HepG2 (cell line): ENCODE results near the gene CYP2A13. TPM values are rescaled to one million over a fixed set of nuclear protein-coding genes. Genes with fewer than 3 reads are reported as not detected.
"Not testable (repeated sequence)": the region's sequence is repeated elsewhere in the genome, so short reads cannot be mapped to it uniquely, and the experiment has no call there.

Experiments used
- ATAC-seq: fragments of 200-7000 bp; cut with Tn5 transposase; 3 replicates; pipeline ENCODE4 v1.9.1; 2020; ENCODE audit warnings: mild to moderate bottlenecking, moderate library complexity
- BruUV-seq: library from RNA; stranded (reverse); fragments of 400-500 nt; replicated peaks from 2 replicates; lab custom pipeline; 2021; lab: Mats Ljungman, UMichigan
- CTCF ChIA-PET: fragments of 300-600 bp; formaldehyde crosslinking; extraction: SDS; loops from one replicate; lab custom pipeline; 2021; ENCODE audit warnings: low total read pairs, inconsistent platforms, low intra/inter-chr PET ratio; lab: Yijun Ruan, JAX
- POLR2A ChIA-PET: fragments of 350-600 bp; sonication (Branson Sonifier 250); formaldehyde crosslinking; loops from one replicate; lab custom pipeline; 2020; ENCODE audit warnings: antibody characterized with exemption, inconsistent platforms; lab: Yijun Ruan, JAX
- DNase-seq: peaks from one replicate; pipeline ENCODE4 v3.0.0-alpha.2; 2015; ENCODE audit warnings: low spot score
- FAIRE-seq: peaks from 3 replicates; lab custom pipeline; 2011; peaks lifted over from hg19 to GRCh38; lab: Jason Lieb, UNC
- H2AFZ ChIP-seq: one replicate; pipeline ENCODE4 v1.6.1; 2011; ENCODE audit warnings: low read length, inconsistent platforms
- H3K27ac ChIP-seq: fragments of 300-600 bp; 3 replicates; pipeline ENCODE4 v1.8.0; 2011; ENCODE audit warnings: mixed run types, mild to moderate bottlenecking, mixed read lengths, low read length, inconsistent platforms; ENCODE audit not compliant: insufficient read depth; ENCODE audit errors: extremely low read length
- H3K27me3 ChIP-seq, 2 experiments: fragments of 200-600 bp in 1 of 2; 2 replicates in 1 of 2; 3 replicates in 1 of 2; pipeline versions ENCODE4 v1.6.0 to v1.8.0; 2011; ENCODE audit warnings: low read length in 2 of 2, mild to moderate bottlenecking in 2 of 2, moderate library complexity in 2 of 2, inconsistent platforms in 1 of 2; ENCODE audit not compliant: insufficient read depth in 2 of 2, control insufficient read depth in 1 of 2
- H3K36me3 ChIP-seq, 2 experiments: fragments of 200-600 bp in 1 of 2; replicated peaks in 1 of 2; 2 replicates in 1 of 2; 3 replicates in 1 of 2; pipeline versions ENCODE4 v1.5.1 to v1.8.0; 2011; ENCODE audit warnings: low read length in 2 of 2, inconsistent platforms in 1 of 2; ENCODE audit not compliant: insufficient read depth in 2 of 2, control insufficient read depth in 1 of 2
- H3K4me1 ChIP-seq: 2 replicates; pipeline ENCODE4 v1.5.1; 2012; ENCODE audit warnings: low read length, inconsistent platforms; ENCODE audit not compliant: insufficient read depth
- H3K4me2 ChIP-seq: 2 replicates; pipeline ENCODE4 v1.6.0; 2011; ENCODE audit warnings: low read depth, low read length, inconsistent platforms
- H3K4me3 ChIP-seq, 3 experiments: fragments of 200-600 bp in 1 of 3; sonication (generic), shearing (Covaris generic) in 1 of 3; replicated peaks in 1 of 3; 2 replicates each; pipeline ENCODE4 v1.5.1; 2011 to 2016; ENCODE audit warnings: low read length in 3 of 3, inconsistent platforms in 2 of 3, low read depth in 2 of 3, mild to moderate bottlenecking in 2 of 3, control low read depth in 1 of 3, mixed read lengths in 1 of 3; ENCODE audit not compliant: insufficient read depth in 1 of 3
- H3K79me2 ChIP-seq: one replicate; pipeline ENCODE4 v1.6.1; 2011; ENCODE audit warnings: low read length, inconsistent platforms; ENCODE audit not compliant: insufficient read depth
- H3K9ac ChIP-seq: 2 replicates; pipeline ENCODE4 v1.6.0; 2011; ENCODE audit warnings: mild to moderate bottlenecking, low read depth, low read length, inconsistent platforms; ENCODE audit not compliant: insufficient read depth
- H3K9me3 ChIP-seq: 2 replicates; pipeline ENCODE4 v1.5.1; 2012; ENCODE audit warnings: mild to moderate bottlenecking, low read length
- H4K20me1 ChIP-seq: 2 replicates; pipeline ENCODE4 v1.6.0; 2011; ENCODE audit warnings: inconsistent platforms, mild to moderate bottlenecking, low read length, moderate library complexity; ENCODE audit not compliant: insufficient read depth
- ESRRA ChIP-seq: sonication (generic); formaldehyde crosslinking; IDR thresholded peaks from 2 replicates; pipeline ENCODE4 v1.5.1; 2020; ENCODE audit warnings: mild to moderate bottlenecking, low read depth, missing genetic modification reagents
- MTF1 ChIP-seq: sonication (generic); formaldehyde crosslinking; IDR thresholded peaks from 2 replicates; pipeline ENCODE4 v1.5.0; 2020; ENCODE audit warnings: missing genetic modification reagents
- NR2F6 ChIP-seq, 2 experiments: IDR thresholded peaks; 2 replicates each; pipeline ENCODE4 v1.6.1; 2016; ENCODE audit warnings: antibody characterized with exemption in 1 of 2, mild to moderate bottlenecking in 1 of 2
- RFX5 ChIP-seq: IDR thresholded peaks from 2 replicates; pipeline ENCODE4 v1.6.1; 2011; ENCODE audit warnings: low read depth, low read length, improper control_type of control experiment
- U2AF2 ChIP-seq: fragments of 200-400 bp; formaldehyde crosslinking; IDR thresholded peaks from 2 replicates; pipeline ENCODE4 v1.6.1; 2017; ENCODE audit warnings: low read depth, mild to moderate bottlenecking, low read length
- ZBTB7B ChIP-seq: sonication (generic); formaldehyde crosslinking; IDR thresholded peaks from 2 replicates; pipeline ENCODE4 v1.4.0; 2020; ENCODE audit warnings: missing genetic modification reagents
- ZFP82 ChIP-seq: sonication (generic); formaldehyde crosslinking; IDR thresholded peaks from 2 replicates; pipeline ENCODE4 v1.5.1; 2020; ENCODE audit warnings: mild to moderate bottlenecking, missing genetic modification reagents, borderline replicate concordance
- ZNF33B ChIP-seq: sonication (generic); formaldehyde crosslinking; IDR thresholded peaks from 2 replicates; pipeline ENCODE4 v1.5.1; 2020; ENCODE audit warnings: mild to moderate bottlenecking, missing genetic modification reagents
- ZNF431 ChIP-seq: sonication (generic); formaldehyde crosslinking; IDR thresholded peaks from 2 replicates; pipeline ENCODE4 v1.9.0; 2022; ENCODE audit warnings: missing genetic modification reagents, low read depth, mild to moderate bottlenecking, borderline replicate concordance
- ZZZ3 ChIP-seq: sonication (generic); formaldehyde crosslinking; IDR thresholded peaks from 2 replicates; pipeline ENCODE4 v1.4.0; 2020; ENCODE audit warnings: missing genetic modification reagents, mild to moderate bottlenecking, borderline replicate concordance
- WGBS: methylation state at CpG from one replicate; pipeline ENCODE4 v1.1.6; 2017; ENCODE audit warnings: low lambda C conversion rate; 5-methylcytosine and 5-hydroxymethylcytosine counted together
- in situ Hi-C: cut with HindIII; loops from 2 replicates; pipeline ENCODE4 v1.10.0; 2017; ENCODE audit warnings: low pct_unique_long_range_greater_than_20kb; ENCODE audit not compliant: extremely low pct_ligation_motif_present
- intact Hi-C: fragments of 100-400 bp; cut with micrococcal nuclease; formaldehyde crosslinking; loops from one replicate; pipeline ENCODE4 v1.10.0; 2022; ENCODE audit not compliant: unreplicated experiment
- polyA plus RNA-seq, 8 experiments: library from polyadenylated mRNA; depleted of rRNA in 3 of 8; stranded (reverse) in 7 of 8; unstranded in 1 of 8; fragments of >200 nt; fragmentation: Illumina TruSeq in 4 of 8; extraction: Trizol in 4 of 8; gene quantifications; 2 replicates each; pipeline versions ENCODE4 v1.2.1 to v1.2.3, GENCODE V29; 2011 to 2016; ENCODE audit warnings: low read depth in 4 of 8, missing spikeins in 1 of 8, mixed read lengths in 1 of 8; ENCODE audit not compliant: insufficient read depth in 1 of 8
- total RNA-seq, 5 experiments: library from RNA; depleted of rRNA; stranded (reverse); fragments of >200 nt; fragmentation: Illumina TruSeq; extraction: Trizol; gene quantifications; 2 replicates each; pipeline ENCODE4 v1.2.3, GENCODE V29; 2016; ENCODE audit warnings: low read depth in 1 of 5
- TF ChIP-seq, protein P1 (sequence below): sonication (generic); formaldehyde crosslinking; IDR thresholded peaks from 2 replicates; pipeline ENCODE4 v1.9.0; 2021; ENCODE audit warnings: missing genetic modification reagents, borderline replicate concordance
- TF ChIP-seq, protein P2 (sequence below): sonication (generic); formaldehyde crosslinking; IDR thresholded peaks from 2 replicates; pipeline ENCODE4 v1.9.0; 2021; ENCODE audit warnings: missing genetic modification reagents, mild to moderate bottlenecking, borderline replicate concordance
- TF ChIP-seq, protein P3 (sequence below): sonication (generic); formaldehyde crosslinking; IDR thresholded peaks from 2 replicates; pipeline ENCODE4 v1.8.1; 2023; ENCODE audit warnings: missing genetic modification reagents, mild to moderate bottlenecking, borderline replicate concordance
- TF ChIP-seq, protein P4 (sequence below): sonication (generic); formaldehyde crosslinking; IDR thresholded peaks from 2 replicates; pipeline ENCODE4 v1.4.0; 2020; ENCODE audit warnings: missing genetic modification reagents

CYP2A13 gene
- total and polyA plus RNA-seq, 2 of the 13 experiments (the other 11 are each of a cell fraction or from before 2014, with no cell fraction given): not detected

DNA sequence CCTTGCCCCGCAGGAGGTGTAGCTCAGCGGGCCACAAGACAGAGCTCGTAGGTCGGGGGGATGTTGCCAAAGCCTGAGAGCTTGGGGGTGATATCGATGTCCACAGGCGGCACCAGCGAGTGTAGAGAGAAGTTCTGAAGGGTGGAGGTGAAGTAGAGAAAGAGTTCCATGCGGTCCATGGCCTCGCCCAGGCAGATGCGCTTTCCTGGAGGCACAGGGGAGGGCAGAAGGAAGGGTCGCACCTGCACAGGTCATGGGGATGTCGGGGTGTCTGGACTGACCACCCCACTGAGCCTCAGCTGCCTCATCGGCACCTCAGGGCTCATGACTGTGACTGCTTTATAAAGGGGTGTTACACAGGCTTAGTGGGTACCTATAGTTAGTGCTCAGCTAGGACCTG lies 37.8 kb upstream of the CYP2A13 start:
- Histone ChIP-seq H3K4me1 (no peaks in the 10 kb centered on the region), H3K27ac (no peak overlapping the region), H3K36me3 (no peaks in the 10 kb centered on the region), H4K20me1 (no peaks in the 10 kb centered on the region), H2AFZ (no peak overlapping the region), H3K9me3 (no peaks in the 10 kb centered on the region), H3K4me2 (no peak overlapping the region), H3K27me3 (peaks cover 0 to 18% of the 10 kb centered on the region in 2 experiments; a peak in 1 of 5 replicates), H3K79me2 (no peaks in the 10 kb centered on the region), H3K4me3 (no peak overlapping the region), H3K9ac (no peak overlapping the region)
- ATAC-seq: no peak
- 20% methylated on average over 12 of the region's 13 CpGs for WGBS
- ChIA-PET POLR2A (no interaction called here), CTCF (no interaction called here)
- TF ChIP-seq, protein P1, sequence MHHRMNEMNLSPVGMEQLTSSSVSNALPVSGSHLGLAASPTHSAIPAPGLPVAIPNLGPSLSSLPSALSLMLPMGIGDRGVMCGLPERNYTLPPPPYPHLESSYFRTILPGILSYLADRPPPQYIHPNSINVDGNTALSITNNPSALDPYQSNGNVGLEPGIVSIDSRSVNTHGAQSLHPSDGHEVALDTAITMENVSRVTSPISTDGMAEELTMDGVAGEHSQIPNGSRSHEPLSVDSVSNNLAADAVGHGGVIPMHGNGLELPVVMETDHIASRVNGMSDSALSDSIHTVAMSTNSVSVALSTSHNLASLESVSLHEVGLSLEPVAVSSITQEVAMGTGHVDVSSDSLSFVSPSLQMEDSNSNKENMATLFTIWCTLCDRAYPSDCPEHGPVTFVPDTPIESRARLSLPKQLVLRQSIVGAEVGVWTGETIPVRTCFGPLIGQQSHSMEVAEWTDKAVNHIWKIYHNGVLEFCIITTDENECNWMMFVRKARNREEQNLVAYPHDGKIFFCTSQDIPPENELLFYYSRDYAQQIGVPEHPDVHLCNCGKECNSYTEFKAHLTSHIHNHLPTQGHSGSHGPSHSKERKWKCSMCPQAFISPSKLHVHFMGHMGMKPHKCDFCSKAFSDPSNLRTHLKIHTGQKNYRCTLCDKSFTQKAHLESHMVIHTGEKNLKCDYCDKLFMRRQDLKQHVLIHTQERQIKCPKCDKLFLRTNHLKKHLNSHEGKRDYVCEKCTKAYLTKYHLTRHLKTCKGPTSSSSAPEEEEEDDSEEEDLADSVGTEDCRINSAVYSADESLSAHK (CRISPR knock-in tag): no peak
- TF ChIP-seq ZNF33B (CRISPR knock-in tag): no peak
- TF ChIP-seq, protein P2, sequence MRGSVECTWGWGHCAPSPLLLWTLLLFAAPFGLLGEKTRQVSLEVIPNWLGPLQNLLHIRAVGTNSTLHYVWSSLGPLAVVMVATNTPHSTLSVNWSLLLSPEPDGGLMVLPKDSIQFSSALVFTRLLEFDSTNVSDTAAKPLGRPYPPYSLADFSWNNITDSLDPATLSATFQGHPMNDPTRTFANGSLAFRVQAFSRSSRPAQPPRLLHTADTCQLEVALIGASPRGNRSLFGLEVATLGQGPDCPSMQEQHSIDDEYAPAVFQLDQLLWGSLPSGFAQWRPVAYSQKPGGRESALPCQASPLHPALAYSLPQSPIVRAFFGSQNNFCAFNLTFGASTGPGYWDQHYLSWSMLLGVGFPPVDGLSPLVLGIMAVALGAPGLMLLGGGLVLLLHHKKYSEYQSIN (CRISPR knock-in tag): no peak
- TF ChIP-seq NR2F6 (IDR thresholded peaks at IDR 0.05): no peak
- no peak for TF ChIP-seq NR2F6 (CRISPR knock-in tag; IDR thresholded peaks at IDR 0.05)
- TF ChIP-seq ZZZ3 (CRISPR knock-in tag): no peak
- TF ChIP-seq MTF1 (CRISPR knock-in tag): no peak
- no peak for TF ChIP-seq ZBTB7B
- TF ChIP-seq, protein P3, sequence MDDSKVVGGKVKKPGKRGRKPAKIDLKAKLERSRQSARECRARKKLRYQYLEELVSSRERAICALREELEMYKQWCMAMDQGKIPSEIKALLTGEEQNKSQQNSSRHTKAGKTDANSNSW (CRISPR knock-in tag): no peak
- TF ChIP-seq, protein P4, sequence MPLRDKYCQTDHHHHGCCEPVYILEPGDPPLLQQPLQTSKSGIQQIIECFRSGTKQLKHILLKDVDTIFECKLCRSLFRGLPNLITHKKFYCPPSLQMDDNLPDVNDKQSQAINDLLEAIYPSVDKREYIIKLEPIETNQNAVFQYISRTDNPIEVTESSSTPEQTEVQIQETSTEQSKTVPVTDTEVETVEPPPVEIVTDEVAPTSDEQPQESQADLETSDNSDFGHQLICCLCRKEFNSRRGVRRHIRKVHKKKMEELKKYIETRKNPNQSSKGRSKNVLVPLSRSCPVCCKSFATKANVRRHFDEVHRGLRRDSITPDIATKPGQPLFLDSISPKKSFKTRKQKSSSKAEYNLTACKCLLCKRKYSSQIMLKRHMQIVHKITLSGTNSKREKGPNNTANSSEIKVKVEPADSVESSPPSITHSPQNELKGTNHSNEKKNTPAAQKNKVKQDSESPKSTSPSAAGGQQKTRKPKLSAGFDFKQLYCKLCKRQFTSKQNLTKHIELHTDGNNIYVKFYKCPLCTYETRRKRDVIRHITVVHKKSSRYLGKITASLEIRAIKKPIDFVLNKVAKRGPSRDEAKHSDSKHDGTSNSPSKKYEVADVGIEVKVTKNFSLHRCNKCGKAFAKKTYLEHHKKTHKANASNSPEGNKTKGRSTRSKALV (CRISPR knock-in tag): no peak
- no peak for TF ChIP-seq ZFP82 (CRISPR knock-in tag)
- no peak for TF ChIP-seq RFX5
- no peak for TF ChIP-seq ZNF431
- TF ChIP-seq U2AF2: no peak
- no peak for TF ChIP-seq ESRRA (CRISPR knock-in tag)
- in situ Hi-C loops (no loop called here), intact Hi-C loops (no loop called here)
- DNase-seq: no peak
- no TSS peak for BruUV-seq
- FAIRE-seq: no peak

DNA sequence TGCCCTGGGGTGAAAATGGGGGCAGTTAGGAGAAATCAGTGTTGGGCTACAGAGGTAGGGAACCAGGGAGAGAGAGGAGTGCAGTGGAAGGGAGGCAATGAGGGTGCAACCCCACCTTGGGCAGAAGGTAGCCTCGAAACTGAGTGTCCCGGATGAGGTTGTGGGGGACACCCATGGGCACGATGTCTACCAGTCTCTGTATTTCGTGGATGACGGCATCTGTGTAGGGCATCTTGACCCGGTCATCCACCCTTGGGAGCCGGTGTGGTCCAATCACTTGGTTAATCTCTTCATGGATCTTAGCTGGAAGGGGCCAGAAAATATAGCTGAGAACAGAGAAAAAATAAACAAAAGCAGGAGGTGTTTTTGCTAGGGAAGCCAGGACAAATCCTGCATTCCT lies 36.1 kb upstream of the CYP2A13 start:
- H2AFZ ChIP-seq, H3K4me1 ChIP-seq, in situ Hi-C loops, POLR2A ChIA-PET, DNase-seq, H4K20me1 ChIP-seq, H3K9ac ChIP-seq, CTCF ChIA-PET, FAIRE-seq, H3K4me2 ChIP-seq, ATAC-seq, H3K36me3 ChIP-seq, H3K9me3 ChIP-seq, intact Hi-C loops, H3K27ac ChIP-seq, H3K79me2 ChIP-seq, H3K4me3 ChIP-seq, BruUV-seq: not testable (repeated sequence)
- H3K27me3 ChIP-seq: peaks cover 0 to 18% of the 10 kb centered on the region in 2 experiments; a peak in 2 of 5 replicates
- WGBS: 39% methylated on average over 7 of the region's 7 CpGs
